ENCODE results near the gene SLC39A11.

The SLC39A11 gene

DNA sequence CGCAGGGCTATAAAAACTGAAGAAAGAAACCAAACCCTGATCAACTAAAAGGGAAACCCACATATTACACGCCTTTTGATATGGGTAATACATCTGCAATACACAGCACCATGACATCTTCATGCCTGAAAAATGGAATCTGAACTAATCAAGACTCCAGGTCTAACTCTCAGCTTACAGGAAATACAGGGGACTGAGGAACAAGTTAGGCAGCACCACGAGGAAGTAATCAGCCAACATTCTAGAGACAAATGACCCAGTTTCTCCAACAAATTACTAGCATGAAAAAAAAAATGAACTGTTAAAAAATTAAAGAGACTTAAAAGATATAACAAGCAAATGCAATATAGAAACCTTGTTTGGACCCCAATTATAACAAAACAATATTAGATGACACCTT is 9.1 kb downstream of the SLC39A11 start:
- in situ Hi-C loops (cut with MboI; ENCODE audit: low pct_unique_long_range_greater_than_20kb, low sequenced_read_pairs, unreplicated experiment) = no loop called here
- TF ChIP-seq, protein P1, sequence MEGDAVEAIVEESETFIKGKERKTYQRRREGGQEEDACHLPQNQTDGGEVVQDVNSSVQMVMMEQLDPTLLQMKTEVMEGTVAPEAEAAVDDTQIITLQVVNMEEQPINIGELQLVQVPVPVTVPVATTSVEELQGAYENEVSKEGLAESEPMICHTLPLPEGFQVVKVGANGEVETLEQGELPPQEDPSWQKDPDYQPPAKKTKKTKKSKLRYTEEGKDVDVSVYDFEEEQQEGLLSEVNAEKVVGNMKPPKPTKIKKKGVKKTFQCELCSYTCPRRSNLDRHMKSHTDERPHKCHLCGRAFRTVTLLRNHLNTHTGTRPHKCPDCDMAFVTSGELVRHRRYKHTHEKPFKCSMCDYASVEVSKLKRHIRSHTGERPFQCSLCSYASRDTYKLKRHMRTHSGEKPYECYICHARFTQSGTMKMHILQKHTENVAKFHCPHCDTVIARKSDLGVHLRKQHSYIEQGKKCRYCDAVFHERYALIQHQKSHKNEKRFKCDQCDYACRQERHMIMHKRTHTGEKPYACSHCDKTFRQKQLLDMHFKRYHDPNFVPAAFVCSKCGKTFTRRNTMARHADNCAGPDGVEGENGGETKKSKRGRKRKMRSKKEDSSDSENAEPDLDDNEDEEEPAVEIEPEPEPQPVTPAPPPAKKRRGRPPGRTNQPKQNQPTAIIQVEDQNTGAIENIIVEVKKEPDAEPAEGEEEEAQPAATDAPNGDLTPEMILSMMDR (IDR thresholded peaks at IDR 0.05; ENCODE audit: extremely low read depth, insufficient read depth, missing control alignments) = no peak

DNA sequence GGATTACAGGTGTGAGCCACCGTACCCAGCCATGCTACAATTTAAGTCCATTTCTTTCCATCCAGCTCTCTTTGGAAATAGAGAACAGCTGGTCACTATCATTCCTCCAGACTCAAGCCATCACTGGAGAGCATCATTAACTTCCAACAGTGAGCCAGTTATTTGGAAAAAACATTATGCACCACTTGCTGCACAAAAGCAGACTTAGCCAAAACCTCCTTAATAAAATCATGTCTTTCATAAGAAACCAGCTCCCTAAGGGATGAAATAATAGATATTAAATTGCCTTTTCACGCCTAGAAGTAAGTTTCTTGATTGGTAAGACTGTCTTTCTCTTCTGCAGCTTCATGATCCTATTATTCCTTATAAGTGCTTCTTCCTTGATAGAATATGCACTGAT is 17.9 kb downstream of the SLC39A11 start:
- no peak for DNase-seq (ENCODE audit: low spot score)
- in situ Hi-C loops (cut with MboI; ENCODE audit: low pct_unique_long_range_greater_than_20kb, low sequenced_read_pairs, unreplicated experiment) = no loop called here
- TF ChIP-seq, protein P1 (IDR thresholded peaks at IDR 0.05; ENCODE audit: extremely low read depth, insufficient read depth, missing control alignments) = no peak

More for the DNA sequence above, 9.1 kb downstream of the SLC39A11 start:
- DNase-seq (ENCODE audit: low spot score) = no peak

DNA sequence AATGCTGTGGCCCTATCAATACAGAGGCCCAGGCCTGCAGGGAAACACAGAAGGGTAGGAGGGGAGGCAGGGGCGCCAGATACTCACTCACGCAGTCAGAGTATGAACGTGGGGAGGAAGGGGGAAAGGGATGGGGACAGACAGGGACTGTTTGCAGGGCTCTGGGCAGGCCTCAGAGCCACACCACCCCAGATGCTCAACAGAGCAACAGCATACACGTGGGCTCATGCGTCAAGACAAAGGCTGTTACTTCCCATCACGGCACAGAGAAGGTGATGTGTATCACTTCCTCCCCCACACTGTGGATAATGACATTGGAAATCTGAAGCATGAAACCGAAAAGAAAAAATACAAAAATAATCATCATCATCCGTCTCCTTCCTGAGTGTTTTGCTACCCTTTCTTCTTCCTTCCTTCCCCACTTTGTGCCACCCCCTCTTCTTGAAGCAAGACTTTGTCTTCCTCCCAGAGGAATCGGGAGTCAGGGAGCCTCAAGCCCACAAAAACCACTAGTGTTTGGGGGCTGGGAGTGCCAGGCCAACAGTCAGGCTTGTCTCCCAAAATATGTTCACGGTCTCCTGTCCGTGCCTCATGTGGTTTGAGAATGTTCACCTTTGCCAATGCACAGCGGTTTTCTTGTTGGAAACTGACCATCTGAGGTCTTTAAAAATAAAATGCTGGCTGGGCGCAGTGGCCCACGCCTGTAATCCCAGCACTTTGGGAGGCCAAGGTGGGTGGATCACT is 20.1 kb downstream of the SLC39A11 start:
- TF ChIP-seq, protein P1 (IDR thresholded peaks at IDR 0.05; ENCODE audit: extremely low read depth, insufficient read depth, missing control alignments) = no peak
- DNase-seq (ENCODE audit: low spot score) = no peak
- in situ Hi-C loops (cut with MboI; ENCODE audit: low pct_unique_long_range_greater_than_20kb, low sequenced_read_pairs, unreplicated experiment) = no loop called here

DNA sequence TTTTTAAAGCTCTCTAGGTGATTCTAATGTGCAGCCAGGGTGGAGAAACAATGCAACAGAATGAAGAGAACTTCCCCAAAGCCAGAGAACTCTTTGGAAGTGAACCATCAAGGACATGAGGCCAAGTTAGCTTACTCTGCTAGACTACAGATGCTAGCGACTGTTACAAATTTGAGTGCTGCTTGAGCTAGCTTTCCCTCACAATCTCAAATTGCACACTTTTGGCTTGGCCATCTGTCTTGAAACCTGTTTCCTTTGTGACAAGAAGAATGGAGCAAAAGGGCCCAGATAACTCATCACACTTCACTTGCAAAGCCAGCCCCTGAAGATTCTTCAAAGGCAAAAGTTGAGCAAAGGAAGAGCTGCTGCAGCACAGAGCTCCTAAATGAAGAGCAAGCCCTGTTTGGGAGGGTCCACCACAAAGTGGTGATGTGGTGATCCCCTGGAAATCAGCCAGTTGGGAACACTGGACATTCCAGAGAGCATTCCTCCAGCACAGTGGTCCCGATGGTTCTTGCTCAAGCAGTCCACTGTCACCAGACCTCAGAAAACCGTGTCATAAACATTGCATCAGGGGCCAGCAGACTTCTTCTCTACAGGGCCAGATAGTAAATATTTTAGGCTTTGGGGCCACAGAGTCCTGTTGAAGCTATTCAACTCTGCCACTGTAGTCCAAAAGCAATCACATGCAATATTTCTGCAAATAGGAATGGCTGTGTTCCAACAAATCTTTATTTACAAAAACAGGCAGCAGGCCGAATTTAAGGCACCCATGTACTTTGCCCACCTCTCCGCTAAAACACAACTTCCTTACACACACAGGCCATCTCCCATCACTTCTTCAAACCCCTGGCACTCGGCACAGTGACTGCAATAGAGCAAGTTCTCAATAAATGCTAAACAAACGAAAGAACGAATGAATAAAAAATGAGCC is 21.2 kb downstream of the SLC39A11 start:
- DNase-seq (ENCODE audit: low spot score) = no peak
- TF ChIP-seq, protein P1 (IDR thresholded peaks at IDR 0.05; ENCODE audit: extremely low read depth, insufficient read depth, missing control alignments) = no peak
- in situ Hi-C loops (cut with MboI; ENCODE audit: low pct_unique_long_range_greater_than_20kb, low sequenced_read_pairs, unreplicated experiment) = no loop called here

DNA sequence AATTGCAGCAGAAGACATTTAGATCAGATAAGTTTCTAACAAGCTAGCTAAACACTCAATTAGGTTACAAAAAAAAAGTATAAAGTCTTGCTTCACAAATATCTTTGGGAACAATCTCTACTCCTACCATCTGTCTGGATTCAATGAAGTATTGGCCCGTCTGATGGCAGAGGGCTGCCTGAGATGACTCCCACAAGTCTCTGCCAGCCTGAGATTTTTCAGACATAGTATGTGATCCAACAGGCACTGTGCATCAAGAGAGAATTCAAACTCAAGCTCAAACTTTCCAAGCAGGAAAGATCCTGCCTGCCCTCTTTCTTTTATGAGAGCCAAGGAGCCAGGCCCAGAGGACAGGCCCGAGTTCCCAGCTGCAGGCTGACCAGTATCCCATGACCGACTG is 22.6 kb downstream of the SLC39A11 start:
- in situ Hi-C loops (cut with MboI; ENCODE audit: low pct_unique_long_range_greater_than_20kb, low sequenced_read_pairs, unreplicated experiment) = no loop called here
- TF ChIP-seq, protein P1 (IDR thresholded peaks at IDR 0.05; ENCODE audit: extremely low read depth, insufficient read depth, missing control alignments) = no peak
- DNase-seq (ENCODE audit: low spot score) = no peak

DNA sequence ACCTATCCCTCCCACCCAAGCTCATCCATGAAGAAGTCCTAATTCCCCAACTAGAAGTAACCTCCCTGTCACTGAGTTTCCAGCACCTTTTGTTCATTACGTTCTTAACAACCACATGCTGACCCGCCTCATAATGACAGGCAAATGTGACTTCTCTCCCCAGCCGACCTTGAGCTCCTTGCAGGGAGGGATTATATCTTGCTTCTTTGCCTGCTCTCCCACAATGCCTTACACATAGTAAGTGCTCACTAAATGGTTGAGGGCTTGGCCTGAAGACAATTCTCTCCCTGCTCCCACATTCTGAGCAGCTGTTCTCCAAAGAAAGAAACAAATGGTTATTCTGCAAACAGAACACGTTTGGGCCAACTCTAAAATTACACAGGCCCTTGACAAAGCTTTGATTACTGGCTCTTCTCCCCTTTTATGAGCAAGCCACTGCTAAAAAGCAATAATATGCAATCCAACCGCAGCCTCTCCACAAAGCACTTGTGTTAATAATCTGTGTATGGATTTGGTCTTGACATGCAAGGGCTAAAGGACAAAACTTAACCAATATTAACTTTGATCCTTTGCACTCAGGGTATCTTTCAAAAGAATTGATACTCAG is 23.2 kb downstream of the SLC39A11 start:
- TF ChIP-seq, protein P1 (IDR thresholded peaks at IDR 0.05; ENCODE audit: extremely low read depth, insufficient read depth, missing control alignments) = no peak
- DNase-seq (ENCODE audit: low spot score) = no peak
- in situ Hi-C loops (cut with MboI; ENCODE audit: low pct_unique_long_range_greater_than_20kb, low sequenced_read_pairs, unreplicated experiment) = no loop called here
